ENCODE data around the gene GCNT1.
"Not testable (repeated sequence)": the region's sequence is repeated elsewhere in the genome, so short reads cannot be mapped to it uniquely, and the experiment has no call there.

DNA sequence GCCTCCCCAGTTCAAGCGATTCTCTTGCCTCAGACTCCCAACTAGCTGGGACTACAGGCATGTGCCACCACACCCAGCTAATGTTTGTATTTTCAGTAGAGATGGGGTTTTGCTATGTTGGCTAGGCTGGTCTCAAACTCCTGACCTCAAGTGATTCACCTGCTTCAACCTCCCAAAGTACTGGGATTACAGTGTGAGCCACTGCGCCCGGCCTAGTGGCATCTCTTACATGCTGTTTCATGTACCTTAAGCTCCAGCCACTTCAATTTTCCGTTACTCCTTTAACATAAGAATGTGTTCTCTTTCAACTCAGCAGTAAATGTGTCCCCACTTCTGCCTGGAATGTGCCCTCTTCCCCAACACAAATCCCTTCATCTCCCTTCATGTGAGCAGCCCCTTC is 73.9 kb downstream of the GCNT1 start:
- TF ChIP-seq, protein P1, sequence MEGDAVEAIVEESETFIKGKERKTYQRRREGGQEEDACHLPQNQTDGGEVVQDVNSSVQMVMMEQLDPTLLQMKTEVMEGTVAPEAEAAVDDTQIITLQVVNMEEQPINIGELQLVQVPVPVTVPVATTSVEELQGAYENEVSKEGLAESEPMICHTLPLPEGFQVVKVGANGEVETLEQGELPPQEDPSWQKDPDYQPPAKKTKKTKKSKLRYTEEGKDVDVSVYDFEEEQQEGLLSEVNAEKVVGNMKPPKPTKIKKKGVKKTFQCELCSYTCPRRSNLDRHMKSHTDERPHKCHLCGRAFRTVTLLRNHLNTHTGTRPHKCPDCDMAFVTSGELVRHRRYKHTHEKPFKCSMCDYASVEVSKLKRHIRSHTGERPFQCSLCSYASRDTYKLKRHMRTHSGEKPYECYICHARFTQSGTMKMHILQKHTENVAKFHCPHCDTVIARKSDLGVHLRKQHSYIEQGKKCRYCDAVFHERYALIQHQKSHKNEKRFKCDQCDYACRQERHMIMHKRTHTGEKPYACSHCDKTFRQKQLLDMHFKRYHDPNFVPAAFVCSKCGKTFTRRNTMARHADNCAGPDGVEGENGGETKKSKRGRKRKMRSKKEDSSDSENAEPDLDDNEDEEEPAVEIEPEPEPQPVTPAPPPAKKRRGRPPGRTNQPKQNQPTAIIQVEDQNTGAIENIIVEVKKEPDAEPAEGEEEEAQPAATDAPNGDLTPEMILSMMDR (IDR thresholded peaks at IDR 0.05; ENCODE audit: low read depth, low read length): not testable (repeated sequence)
- not testable (repeated sequence) for TF ChIP-seq EZH2phosphoT487 (IDR thresholded peaks at IDR 0.05; ENCODE audit: low read depth)

Measured in OCI-LY3 (cell line).